H1 (cell line): Measurements from ENCODE around the gene PXDN. TPM values are rescaled to one million over a fixed set of nuclear protein-coding genes. Genes with fewer than 3 reads are reported as not detected.

Source experiments
- CTCF ChIA-PET: fragments of 300-600 bp; sonication (Branson Sonifier 250); formaldehyde crosslinking; loops from one replicate; lab custom pipeline; 2021; ENCODE audit not compliant: partially characterized antibody; lab: Charles Lee
- POLR2A ChIA-PET: fragments of 300-600 bp; sonication (Branson Sonifier 250); formaldehyde crosslinking; loops from one replicate; lab custom pipeline; 2021; ENCODE audit warnings: inconsistent platforms; ENCODE audit not compliant: partially characterized antibody; lab: Charles Lee
- DNase-seq, 2 experiments: peaks; one replicate each; pipeline versions ENCODE4 v3.0.0 to v3.0.0-alpha.2; 2010 to 2022; ENCODE audit warnings: low spot score in 2 of 2, low read depth in 1 of 2, mixed read lengths in 1 of 2
- FAIRE-seq: peaks from 2 replicates; lab custom pipeline; 2011; peaks lifted over from hg19 to GRCh38; lab: Jason Lieb, UNC
- H2AFZ ChIP-seq: 2 replicates; pipeline ENCODE4 v1.8.1; 2012; ENCODE audit warnings: low read length, inconsistent platforms
- H2AK5ac ChIP-seq: 2 replicates; pipeline ENCODE4 v1.6.1; 2013; ENCODE audit warnings: low read depth, low read length
- H2BK120ac ChIP-seq: replicated peaks from 2 replicates; pipeline ENCODE3; 2013; ENCODE audit warnings: low read depth, low read length, inconsistent platforms
- H2BK12ac ChIP-seq: 2 replicates; pipeline ENCODE4 v1.6.1; 2013; ENCODE audit warnings: low read depth, low read length
- H2BK15ac ChIP-seq: 2 replicates; pipeline ENCODE4 v1.6.1; 2013; ENCODE audit warnings: low read length
- H2BK20ac ChIP-seq: 2 replicates; pipeline ENCODE4 v1.6.1; 2013; ENCODE audit warnings: low read length
- H2BK5ac ChIP-seq: 2 replicates; pipeline ENCODE4 v1.6.1; 2013; ENCODE audit warnings: low read depth, low read length
- H3K14ac ChIP-seq: 2 replicates; pipeline ENCODE4 v1.6.1; 2013; ENCODE audit warnings: inconsistent platforms; ENCODE audit not compliant: insufficient read length
- H3K18ac ChIP-seq: 2 replicates; pipeline ENCODE4 v1.6.1; 2013; ENCODE audit warnings: low read length; ENCODE audit errors: extremely low read depth
- H3K23ac ChIP-seq: 2 replicates; pipeline ENCODE4 v1.6.1; 2013; ENCODE audit warnings: inconsistent platforms; ENCODE audit not compliant: insufficient read length
- H3K23me2 ChIP-seq: 2 replicates; pipeline ENCODE4 v1.6.1; 2013; ENCODE audit warnings: low read depth, low read length
- H3K27ac ChIP-seq: 2 replicates; pipeline ENCODE4 v1.6.1; 2011; ENCODE audit warnings: low read depth, low read length, inconsistent platforms
- H3K27me3 ChIP-seq, 4 experiments: replicated peaks in 1 of 4; 1 replicate in 1 of 4; 2 replicates in 3 of 4; pipeline versions ENCODE4 v1.6.1 to v1.8.1; 2011 to 2013; ENCODE audit warnings: low read length in 3 of 4, mild to moderate bottlenecking in 3 of 4, inconsistent platforms in 2 of 4, mixed read lengths in 2 of 4, moderate library complexity in 1 of 4; ENCODE audit not compliant: control insufficient read depth in 3 of 4, insufficient read depth in 3 of 4; ENCODE audit errors: extremely low read depth in 1 of 4
- H3K36me3 ChIP-seq, 4 experiments: 2 replicates each; pipeline versions ENCODE4 v1.6.1 to v1.8.1; 2011 to 2013; ENCODE audit warnings: mild to moderate bottlenecking in 4 of 4, low read length in 3 of 4, moderate library complexity in 2 of 4, control low read depth in 1 of 4, inconsistent platforms in 1 of 4; ENCODE audit not compliant: insufficient read depth in 4 of 4, control insufficient read depth in 2 of 4
- H3K4ac ChIP-seq: replicated peaks from 2 replicates; pipeline ENCODE3; 2013; ENCODE audit warnings: low read length, low read depth, mixed read lengths, inconsistent platforms; ENCODE audit not compliant: insufficient read length
- H3K4me1 ChIP-seq, 4 experiments: replicated peaks in 1 of 4; 1 replicate in 1 of 4; 2 replicates in 3 of 4; pipeline versions ENCODE4 v1.6.1 to v1.8.1; 2011 to 2013; ENCODE audit warnings: low read length in 3 of 4, inconsistent platforms in 2 of 4, mixed read lengths in 1 of 4; ENCODE audit not compliant: insufficient read depth in 4 of 4, control insufficient read depth in 3 of 4
- H3K4me2 ChIP-seq, 2 experiments: 2 replicates each; pipeline versions ENCODE4 v1.6.1 to v1.8.1; 2011 to 2013; ENCODE audit warnings: low read depth in 2 of 2, low read length in 2 of 2, control low read depth in 1 of 2, inconsistent platforms in 1 of 2, mild to moderate bottlenecking in 1 of 2; ENCODE audit not compliant: insufficient read depth in 1 of 2
- H3K4me3 ChIP-seq, 4 experiments: fragments of 200-600, 300-600 bp in 1 of 4; sonication (generic), shearing (Covaris generic), sonication (Bioruptor Twin) in 1 of 4; 2 replicates each; pipeline versions ENCODE4 v1.5.1 to v1.8.1; 2011 to 2016; ENCODE audit warnings: low read length in 4 of 4, low read depth in 3 of 4, control low read depth in 2 of 4, inconsistent platforms in 2 of 4, mild to moderate bottlenecking in 2 of 4, mixed read lengths in 1 of 4, moderate library complexity in 1 of 4; ENCODE audit not compliant: insufficient read depth in 2 of 4; ENCODE audit errors: extremely low read depth in 1 of 4
- H3K56ac ChIP-seq: replicated peaks from 2 replicates; pipeline ENCODE3; 2013; ENCODE audit warnings: low read depth, mild to moderate bottlenecking, mixed read lengths, low read length, inconsistent platforms; ENCODE audit not compliant: insufficient read length
- H3K79me1 ChIP-seq: 2 replicates; pipeline ENCODE4 v1.6.1; 2013; ENCODE audit warnings: low read depth, low read length, control low read depth
- H3K79me2 ChIP-seq, 2 experiments: 2 replicates each; pipeline versions ENCODE4 v1.6.1 to v1.8.1; 2012 to 2013; ENCODE audit warnings: low read length in 2 of 2, mild to moderate bottlenecking in 2 of 2, inconsistent platforms in 1 of 2; ENCODE audit not compliant: insufficient read depth in 2 of 2, control insufficient read depth in 1 of 2
- H3K9ac ChIP-seq, 4 experiments: replicated peaks in 1 of 4; 1 replicate in 1 of 4; 2 replicates in 3 of 4; pipeline versions ENCODE4 v1.6.1 to v1.8.1; 2011 to 2013; ENCODE audit warnings: low read depth in 3 of 4, low read length in 3 of 4, control low read depth in 2 of 4, mild to moderate bottlenecking in 2 of 4, moderate library complexity in 2 of 4, inconsistent platforms in 1 of 4; ENCODE audit errors: extremely low read depth in 1 of 4
- H3K9me3 ChIP-seq, 2 experiments: 2 replicates each; pipeline versions ENCODE4 v1.6.1 to v1.8.1; 2012 to 2013; ENCODE audit warnings: mild to moderate bottlenecking in 2 of 2, moderate library complexity in 2 of 2, control low read depth in 1 of 2, inconsistent platforms in 1 of 2, low read depth in 1 of 2, low read length in 1 of 2, mixed read lengths in 1 of 2; ENCODE audit not compliant: insufficient read depth in 2 of 2
- H4K20me1 ChIP-seq, 2 experiments: replicated peaks in 1 of 2; 2 replicates each; pipeline versions ENCODE3 to v1.8.1; 2011 to 2013; ENCODE audit warnings: inconsistent platforms in 2 of 2, low read length in 2 of 2, mild to moderate bottlenecking in 1 of 2; ENCODE audit not compliant: insufficient read depth in 2 of 2, control insufficient read depth in 1 of 2
- H4K5ac ChIP-seq: 2 replicates; pipeline ENCODE4 v1.6.1; 2013; ENCODE audit warnings: low read length, low read depth, mixed read lengths, inconsistent platforms; ENCODE audit not compliant: insufficient read length
- H4K8ac ChIP-seq: 2 replicates; pipeline ENCODE4 v1.8.0; 2013; ENCODE audit warnings: mild to moderate bottlenecking, moderate library complexity, low read length, inconsistent platforms; ENCODE audit not compliant: insufficient read depth; ENCODE audit errors: extremely low read depth
- H4K91ac ChIP-seq: replicated peaks from 2 replicates; pipeline ENCODE3; 2013; ENCODE audit warnings: low read length, mixed read lengths, inconsistent platforms; ENCODE audit not compliant: insufficient read length
- BCL11A ChIP-seq, 2 experiments: IDR thresholded peaks; one replicate each; pipeline ENCODE4 v1.6.1; 2011; ENCODE audit warnings: low read depth in 2 of 2, low read length in 2 of 2, mild to moderate bottlenecking in 2 of 2
- CHD2 ChIP-seq: IDR thresholded peaks from 2 replicates; pipeline ENCODE4 v1.6.1; 2012; ENCODE audit warnings: low read length, improper control_type of control experiment
- CREB1 ChIP-seq: IDR thresholded peaks from 2 replicates; pipeline ENCODE4 v1.6.1; 2012; ENCODE audit warnings: inconsistent platforms
- POLR2A ChIP-seq, 2 experiments: IDR thresholded peaks; 1 replicate in 1 of 2; 2 replicates in 1 of 2; pipeline ENCODE4 v1.6.1; 2011; ENCODE audit warnings: low read depth in 2 of 2, low read length in 2 of 2, mild to moderate bottlenecking in 2 of 2; ENCODE audit errors: control extremely low read depth in 1 of 2
- RXRA ChIP-seq: IDR thresholded peaks from 2 replicates; pipeline ENCODE4 v1.6.1; 2011; ENCODE audit warnings: low read depth, mild to moderate bottlenecking, low read length, moderate library complexity; ENCODE audit not compliant: insufficient read depth
- SIX5 ChIP-seq: IDR thresholded peaks from 2 replicates; pipeline ENCODE4 v1.6.1; 2011; ENCODE audit warnings: mild to moderate bottlenecking, low read depth, low read length
- SRF ChIP-seq: IDR thresholded peaks from 2 replicates; pipeline ENCODE4 v1.6.1; 2011; ENCODE audit warnings: mild to moderate bottlenecking, low read depth, low read length, moderate library complexity
- YY1 ChIP-seq: IDR thresholded peaks from 2 replicates; pipeline ENCODE4 v1.6.1; 2011; ENCODE audit warnings: low read depth, mild to moderate bottlenecking, low read length
- WGBS, 2 experiments: shearing (Covaris generic) in 1 of 2; methylation state at CpG; one replicate each; pipeline versions ENCODE4 v1.1.6 to v1.1.7; 2013 to 2015; ENCODE audit warnings: low lambda C conversion rate in 2 of 2, mixed read lengths in 2 of 2, inconsistent platforms in 1 of 2, low coverage in 1 of 2, missing lambda C conversion rate in 1 of 2; ENCODE audit not compliant: insufficient replicate concordance in 2 of 2, insufficient coverage in 1 of 2, insufficient read length in 1 of 2; ENCODE audit errors: extremely low coverage in 1 of 2, missing lambda C conversion rate in 1 of 2; 5-methylcytosine and 5-hydroxymethylcytosine counted together
- polyA plus RNA-seq, 7 experiments: library from polyadenylated mRNA; depleted of rRNA in 3 of 7; stranded (reverse) in 5 of 7; unstranded in 2 of 7; fragments of >200 nt in 5 of 7; fragments of 200-250 nt in 2 of 7; gene quantifications; 1 replicate in 5 of 7; 2 replicates in 1 of 7; 4 replicates in 1 of 7; pipeline versions ENCODE4 v1.2.1 to v1.2.3, GENCODE V29; 2011 to 2013; ENCODE audit warnings: missing spikeins in 2 of 7, mixed read lengths in 2 of 7
- total RNA-seq: library from RNA; stranded (reverse); fragmentation: NEBNext Ultra II Directional; extraction: Animal tissue kit (Norgen Biotek cat#: 25700); gene quantifications from 2 replicates; pipeline ENCODE4 v1.2.1, GENCODE V29; 2021
- TF ChIP-seq, protein P1 (sequence below): IDR thresholded peaks from 2 replicates; pipeline ENCODE4 v1.6.1; 2011; ENCODE audit warnings: low read length, improper control_type of control experiment
- TF ChIP-seq, protein P2 (sequence below): IDR thresholded peaks from 2 replicates; pipeline ENCODE4 v1.6.1; 2012; ENCODE audit warnings: inconsistent platforms

Gene PXDN
- total and polyA plus RNA-seq, 2 of the 8 experiments (the other 6 are each of a cell fraction or from before 2014, with no cell fraction given): 104 to 141 TPM

DNA sequence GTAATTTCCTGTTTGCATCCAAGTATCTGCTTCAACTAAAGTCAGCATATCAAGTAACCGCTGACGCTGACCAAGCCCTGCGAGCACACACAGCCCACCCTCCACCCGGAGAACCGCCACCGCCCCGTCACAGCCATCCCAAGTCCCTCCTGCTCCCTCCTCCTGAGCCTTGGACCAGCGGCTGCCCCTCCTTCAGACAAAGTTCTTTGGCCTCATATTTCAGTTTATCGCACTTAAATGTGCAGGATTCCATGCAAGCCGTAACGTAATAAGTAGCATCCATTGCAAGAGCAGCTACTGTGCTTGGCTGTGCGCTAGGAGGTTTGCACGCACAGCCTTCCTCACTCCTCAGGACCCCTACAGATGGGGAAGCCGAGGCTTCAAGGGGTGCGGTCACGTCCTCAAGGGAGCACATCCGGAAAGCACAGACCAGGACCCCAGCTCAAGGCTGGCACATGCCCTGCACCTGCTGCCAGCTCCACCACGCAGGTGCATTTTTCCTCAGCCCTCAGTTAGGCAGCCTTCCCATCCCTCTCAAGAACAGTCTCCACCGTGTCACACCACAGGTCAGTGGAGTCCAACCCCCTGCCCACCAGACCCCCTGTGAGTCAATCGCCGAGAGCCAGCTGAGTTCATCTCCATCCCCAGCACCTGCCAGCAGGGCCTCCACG lies 17.1 kb downstream of the PXDN start:
- TF ChIP-seq CHD2 (no peak), RXRA (no peak), CREB1 (no peak), SRF (no peak), BCL11A (IDR thresholded peaks at IDR 0.05; ENCODE audit: low read depth in 2 of 2, low read length in 2 of 2) (no peak), SIX5 (no peak), YY1 (no peak), POLR2A (IDR thresholded peaks at IDR 0.05; ENCODE audit: control extremely low read depth in 1 of 2, low read depth in 2 of 2, low read length in 2 of 2) (no peak)
- TF ChIP-seq, protein P1, sequence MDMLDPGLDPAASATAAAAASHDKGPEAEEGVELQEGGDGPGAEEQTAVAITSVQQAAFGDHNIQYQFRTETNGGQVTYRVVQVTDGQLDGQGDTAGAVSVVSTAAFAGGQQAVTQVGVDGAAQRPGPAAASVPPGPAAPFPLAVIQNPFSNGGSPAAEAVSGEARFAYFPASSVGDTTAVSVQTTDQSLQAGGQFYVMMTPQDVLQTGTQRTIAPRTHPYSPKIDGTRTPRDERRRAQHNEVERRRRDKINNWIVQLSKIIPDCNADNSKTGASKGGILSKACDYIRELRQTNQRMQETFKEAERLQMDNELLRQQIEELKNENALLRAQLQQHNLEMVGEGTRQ: no peak
- TF ChIP-seq, protein P2, sequence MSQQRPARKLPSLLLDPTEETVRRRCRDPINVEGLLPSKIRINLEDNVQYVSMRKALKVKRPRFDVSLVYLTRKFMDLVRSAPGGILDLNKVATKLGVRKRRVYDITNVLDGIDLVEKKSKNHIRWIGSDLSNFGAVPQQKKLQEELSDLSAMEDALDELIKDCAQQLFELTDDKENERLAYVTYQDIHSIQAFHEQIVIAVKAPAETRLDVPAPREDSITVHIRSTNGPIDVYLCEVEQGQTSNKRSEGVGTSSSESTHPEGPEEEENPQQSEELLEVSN: no peak
- H3K23ac ChIP-seq: no peak overlapping the region
- H3K9ac ChIP-seq: peak overlapping the region in 1 of 4 experiments; percentile 2; a peak in 1 of 7 replicates
- no peak overlapping the region; the same call in 1 of the 2 replicates for H3K27ac ChIP-seq
- H3K56ac ChIP-seq: no peak overlapping the region
- no peak overlapping the region for H2BK20ac ChIP-seq
- H3K36me3 ChIP-seq: no peaks in the 10 kb centered on the region
- no peak for DNase-seq
- H4K5ac ChIP-seq: no peak overlapping the region
- H3K18ac ChIP-seq: no peak overlapping the region
- peaks cover 8% of the 10 kb centered on the region; the same call in 1 of the 2 replicates for H3K23me2 ChIP-seq
- H3K79me2 ChIP-seq: peaks cover 21 to 77% of the 10 kb centered on the region in 2 experiments
- no peak overlapping the region for H2BK12ac ChIP-seq
- no peak overlapping the region for H3K14ac ChIP-seq
- 89% methylated on average over 22 of the region's 22 CpGs; no CpG with 5 or more reads in 1 of the 2 experiments for WGBS, 2 experiments
- H2BK15ac ChIP-seq: no peak overlapping the region
- FAIRE-seq: no peak
- H2BK120ac ChIP-seq: no peak overlapping the region
- H2AK5ac ChIP-seq: no peak overlapping the region
- H2BK5ac ChIP-seq: no peak overlapping the region
- H3K4me2 ChIP-seq: no peak overlapping the region
- peaks cover 29% of the 10 kb centered on the region for H3K79me1 ChIP-seq
- no peaks in the 10 kb centered on the region for H3K27me3 ChIP-seq
- no peak overlapping the region for H4K91ac ChIP-seq
- peaks cover 11 to 31% (median 25%) of the 10 kb centered on the region in 4 experiments for H3K4me1 ChIP-seq
- POLR2A ChIA-PET: interaction anchor here (1.5 to 2.1 kb wide), 3 partner anchors 11 to 125 kb away, joined by 3 to 8 read pairs (median 4); no protein-coding TSS in a partner anchor
- CTCF ChIA-PET: interaction anchor here (0.6 to 3.5 kb wide), 10 partner anchors 12 to 176 kb away, joined by 3 to 18 read pairs (median 4); no protein-coding TSS in a partner anchor
- H4K20me1 ChIP-seq: peaks cover 17 to 28% of the 10 kb centered on the region in 2 experiments
- no peak overlapping the region for H2AFZ ChIP-seq
- H3K9me3 ChIP-seq: no peaks in the 10 kb centered on the region
- H3K4ac ChIP-seq: no peak overlapping the region
- no peak overlapping the region; the same call in 1 of the 2 replicates for H4K8ac ChIP-seq
- no peak overlapping the region for H3K4me3 ChIP-seq
